Hepatocyte (in vitro differentiated cells): ENCODE measurements around the gene DLG2.

Source experiments
- CTCF ChIP-seq: fragments of 200-600 bp; sonication (generic); IDR thresholded peaks from 2 replicates; pipeline ENCODE4 v1.5.1; 2016; ENCODE audit warnings: antibody characterized with exemption, mild to moderate bottlenecking; ENCODE audit not compliant: poor library complexity
- EZH2phosphoT487 ChIP-seq: fragments of 200-600 bp; sonication (generic); IDR thresholded peaks from one replicate; pipeline ENCODE4 v1.6.1; 2018; ENCODE audit warnings: antibody characterized with exemption, mild to moderate bottlenecking, low read depth, moderate library complexity; ENCODE audit not compliant: unreplicated experiment, severe bottlenecking

DNA sequence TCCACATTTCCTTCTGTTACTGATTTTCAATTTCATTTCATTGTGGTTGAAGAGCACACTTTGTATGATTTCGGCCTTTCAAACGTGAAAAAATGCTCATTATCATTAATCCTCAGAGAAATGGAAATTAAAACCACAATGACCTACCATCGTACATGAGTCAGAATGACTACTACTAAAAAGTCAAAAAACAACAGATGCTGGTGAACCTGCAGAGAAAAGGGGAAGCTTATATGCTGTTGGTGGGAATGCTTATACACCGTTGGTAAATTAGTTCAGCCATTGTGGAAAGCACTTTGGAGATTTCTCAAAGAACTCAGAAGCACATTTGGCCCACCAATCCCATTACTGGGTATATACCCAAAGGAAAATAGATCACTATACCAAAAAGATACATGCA is 57.6 kb downstream of the DLG2 start:
- TF ChIP-seq CTCF (no peak), EZH2phosphoT487 (no peak)
